ENCODE measurements around the gene OR10J5. TPM values are rescaled to one million over a fixed set of nuclear protein-coding genes. Genes with fewer than 3 reads are reported as not detected.

Gene OR10J5
- not detected in 2 replicates for total RNA-seq

GRCh38 chr1:159535907-159536306, at the start of gene OR10J5:
Gene OR10J5, minus strand, starts transcription at chr1:159536007. Its CDS starts 0 bp downstream, at chr1:159536007.

Other genes with a start within 250 kb of the OR10J5 start
- gene FCER1A, start 233.7 kb downstream of the OR10J5 start, total RNA-seq = not detected in 2 replicates
- gene OR10J4, start 103.8 kb downstream of the OR10J5 start, total RNA-seq = not detected in 2 replicates
- not detected in 2 replicates for gene OR10J1, start 96.3 kb downstream of the OR10J5 start, total RNA-seq
- gene APCS, start 51.8 kb upstream of the OR10J5 start, total RNA-seq = not detected in 2 replicates
- 0.09 TPM in 2 replicates for gene CRP, start 178.6 kb upstream of the OR10J5 start, total RNA-seq
- 137 and 145 TPM in 2 replicates for gene DUSP23, start 245.0 kb upstream of the OR10J5 start, total RNA-seq